GM12873 (cell line): ENCODE results near the gene MAN1C1.
A peak's percentile ranks its signal among the peaks of the same experiment; 100 is the strongest.

Experiments
- TF ChIP-seq, protein P1 (sequence below): IDR thresholded peaks from 2 replicates; pipeline ENCODE4 v1.5.1; 2012; ENCODE audit warnings: low read depth, mild to moderate bottlenecking, moderate library complexity, low read length, control low read depth; ENCODE audit not compliant: insufficient read depth; ENCODE audit errors: missing control alignments

Gene MAN1C1

GRCh38 chr1:25590096-25590824 is 26.3 kb upstream of the MAN1C1 start:
- TF ChIP-seq, protein P1, sequence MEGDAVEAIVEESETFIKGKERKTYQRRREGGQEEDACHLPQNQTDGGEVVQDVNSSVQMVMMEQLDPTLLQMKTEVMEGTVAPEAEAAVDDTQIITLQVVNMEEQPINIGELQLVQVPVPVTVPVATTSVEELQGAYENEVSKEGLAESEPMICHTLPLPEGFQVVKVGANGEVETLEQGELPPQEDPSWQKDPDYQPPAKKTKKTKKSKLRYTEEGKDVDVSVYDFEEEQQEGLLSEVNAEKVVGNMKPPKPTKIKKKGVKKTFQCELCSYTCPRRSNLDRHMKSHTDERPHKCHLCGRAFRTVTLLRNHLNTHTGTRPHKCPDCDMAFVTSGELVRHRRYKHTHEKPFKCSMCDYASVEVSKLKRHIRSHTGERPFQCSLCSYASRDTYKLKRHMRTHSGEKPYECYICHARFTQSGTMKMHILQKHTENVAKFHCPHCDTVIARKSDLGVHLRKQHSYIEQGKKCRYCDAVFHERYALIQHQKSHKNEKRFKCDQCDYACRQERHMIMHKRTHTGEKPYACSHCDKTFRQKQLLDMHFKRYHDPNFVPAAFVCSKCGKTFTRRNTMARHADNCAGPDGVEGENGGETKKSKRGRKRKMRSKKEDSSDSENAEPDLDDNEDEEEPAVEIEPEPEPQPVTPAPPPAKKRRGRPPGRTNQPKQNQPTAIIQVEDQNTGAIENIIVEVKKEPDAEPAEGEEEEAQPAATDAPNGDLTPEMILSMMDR: no peak

DNA sequence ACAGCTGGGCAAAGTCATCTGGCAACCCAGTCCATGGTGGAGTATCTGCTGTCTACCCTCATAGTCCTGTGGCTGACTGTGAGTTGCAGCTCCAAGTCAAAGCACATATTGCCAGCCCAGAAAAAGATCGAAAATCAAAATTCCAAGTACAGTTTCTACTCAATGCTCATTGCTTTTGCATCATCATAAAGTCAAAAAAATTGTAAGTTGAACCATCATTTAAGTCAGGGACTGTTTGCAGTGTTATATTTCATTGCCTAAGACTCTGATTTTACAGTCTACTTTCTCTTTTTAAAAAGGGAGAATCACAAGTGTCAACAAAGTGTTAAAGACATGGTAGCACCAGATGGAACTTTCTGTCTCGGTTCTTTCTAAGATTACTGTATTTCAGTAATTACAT is 22.7 kb upstream of the MAN1C1 start:
- TF ChIP-seq, protein P1: no peak

- TF ChIP-seq, protein P1: no peak
Observed at GRCh38 chr1:25594971-25595370, 21.6 kb upstream of the MAN1C1 start.

- TF ChIP-seq, protein P1: no peak
Observed at GRCh38 chr1:25598879-25599278, 17.7 kb upstream of the MAN1C1 start.

DNA sequence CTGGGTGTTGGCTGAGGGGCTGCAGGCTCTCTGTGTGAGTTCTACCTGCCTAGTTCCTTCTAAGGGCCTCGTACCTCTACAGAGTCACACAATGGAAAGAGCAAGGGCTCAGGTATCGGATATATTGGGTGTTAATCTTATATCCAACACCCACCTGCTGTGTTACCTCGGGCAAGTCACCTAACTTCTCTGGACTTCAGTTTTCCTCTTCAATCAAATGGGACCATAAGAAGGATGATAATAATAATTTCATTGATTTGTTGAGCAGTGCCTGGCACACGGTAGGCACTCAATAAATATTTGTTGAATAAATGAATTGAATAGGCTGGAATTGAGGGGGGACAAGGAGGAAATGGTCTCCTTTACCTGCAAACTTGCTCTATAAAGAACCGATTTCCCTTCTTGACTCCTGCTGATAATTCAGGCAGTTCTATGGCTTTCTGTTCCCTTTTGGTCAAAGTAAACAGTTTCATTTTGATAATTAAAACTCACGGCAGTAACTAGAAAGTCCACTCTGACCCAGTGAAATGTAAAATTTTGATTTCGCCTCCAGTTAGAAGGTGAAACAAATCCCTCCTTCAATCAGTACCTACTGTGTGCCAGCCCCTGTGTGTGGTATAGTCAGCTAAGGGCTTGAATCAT is 16.5 kb upstream of the MAN1C1 start:
- TF ChIP-seq, protein P1: no peak

DNA sequence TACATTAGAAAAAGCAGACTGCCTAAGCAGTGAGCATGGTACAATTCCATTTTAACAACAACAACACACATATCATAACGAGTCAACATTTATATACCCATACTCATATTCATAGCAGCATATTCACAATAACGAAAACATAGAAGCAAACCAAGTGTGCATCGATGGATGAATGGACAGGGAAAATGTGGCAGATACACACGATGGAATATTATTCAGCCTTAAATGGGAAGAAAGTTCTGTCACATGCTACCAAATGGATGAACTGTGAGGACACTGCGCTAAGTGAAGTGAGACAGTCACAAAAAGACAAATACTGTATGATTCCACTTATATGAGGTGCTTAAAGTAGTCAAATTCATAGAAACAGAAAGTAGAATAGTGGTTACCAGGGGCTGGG is 9.5 kb upstream of the MAN1C1 start:
- TF ChIP-seq, protein P1: no peak

DNA sequence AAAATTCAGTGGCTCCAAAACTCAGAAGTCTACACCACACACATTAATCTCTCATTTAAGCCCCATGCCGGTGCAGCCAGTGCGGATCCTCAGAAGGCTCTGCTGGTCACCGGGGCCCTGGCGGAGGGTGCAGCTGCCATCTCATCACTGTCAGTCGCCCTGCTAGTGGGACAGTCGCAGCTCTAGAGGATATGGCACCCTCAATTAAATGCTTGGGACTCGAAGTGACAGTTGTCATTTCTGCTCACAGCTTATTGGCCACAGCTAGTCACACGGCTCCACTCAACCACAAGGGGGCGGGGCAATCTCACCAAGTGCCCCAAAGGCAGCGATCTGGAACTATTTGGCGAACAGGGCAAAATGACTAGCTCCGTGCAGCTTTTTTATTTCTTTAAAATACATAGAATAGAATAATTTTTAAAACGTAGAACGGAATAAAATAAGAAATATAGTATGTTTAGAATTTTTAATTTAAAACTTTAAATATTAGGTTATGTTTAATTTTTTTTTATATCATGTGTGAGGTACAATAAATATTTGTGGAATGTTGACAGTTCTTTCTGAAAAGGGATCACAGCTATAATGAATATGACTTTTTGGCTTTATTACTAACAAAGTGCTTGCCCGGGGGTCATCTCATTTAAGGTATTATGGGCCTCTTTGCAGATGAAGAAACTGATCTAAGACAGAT is 8.0 kb upstream of the MAN1C1 start:
- TF ChIP-seq, protein P1: peak; percentile 47
